Sigmoid colon (tissue), 7 donors: ENCODE data around the gene TCFL5. TPM values are rescaled to one million over a fixed set of nuclear protein-coding genes. Genes with fewer than 3 reads are reported as not detected.

Experiments
- DNase-seq: peaks from one replicate; pipeline ENCODE4 v3.0.0-alpha.2; 2019
- H3K27ac ChIP-seq, 4 donors: fragments of 200-600 bp; sonication (generic); one replicate each; pipeline ENCODE4 v1.5.1; 2016 to 2019; ENCODE audit warnings: mild to moderate bottlenecking in 1 of 4
- H3K27me3 ChIP-seq, 3 donors: fragments of 200-600 bp; sonication (generic); one replicate each; pipeline ENCODE4 v1.5.1; 2019; ENCODE audit warnings: mild to moderate bottlenecking in 1 of 3
- H3K36me3 ChIP-seq, 4 donors: fragments of 200-600 bp; sonication (generic); one replicate each; pipeline ENCODE4 v1.5.1; 2016 to 2019
- H3K4me1 ChIP-seq, 4 donors: fragments of 200-600 bp; sonication (generic); one replicate each; pipeline ENCODE4 v1.5.1; 2017 to 2019
- H3K4me3 ChIP-seq, 4 donors: fragments of 200-600 bp; sonication (generic); one replicate each; pipeline ENCODE4 v1.5.1; 2017 to 2019; ENCODE audit warnings: mild to moderate bottlenecking in 2 of 4, moderate library complexity in 1 of 4
- H3K9me3 ChIP-seq, 4 donors: fragments of 200-600 bp in 3 of 4; sonication (generic) in 3 of 4; one replicate each; pipeline versions ENCODE4 v1.5.1 to v1.6.1; 2013 to 2019
- EP300 ChIP-seq, 4 donors: sonication (generic); formaldehyde crosslinking; IDR thresholded peaks; one replicate each; pipeline ENCODE4 v1.6.1; 2017; ENCODE audit warnings: antibody characterized with exemption in 4 of 4
- POLR2A ChIP-seq, 2 donors: fragments of 450-650 bp; IDR thresholded peaks; one replicate each; pipeline ENCODE4 v1.6.1; 2016; ENCODE audit warnings: antibody characterized with exemption in 2 of 2, mild to moderate bottlenecking in 2 of 2, moderate library complexity in 2 of 2
- POLR2AphosphoS5 ChIP-seq, 4 donors: sonication (generic); formaldehyde crosslinking; IDR thresholded peaks; one replicate each; pipeline ENCODE4 v1.6.1; 2017; ENCODE audit warnings: antibody characterized with exemption in 4 of 4
- WGBS, 2 donors: extraction: QIAGEN DNeasy Blood & Tissue Kit; methylation state at CpG; one replicate each; pipeline ENCODE4 v1.1.7; 2013; 5-methylcytosine and 5-hydroxymethylcytosine counted together
- intact Hi-C: fragments of 100-400 bp; cut with DNase I; formaldehyde crosslinking; loops from one replicate; pipeline ENCODE4 v1.15.1; 2023
- polyA plus RNA-seq, 3 donors: library from polyadenylated mRNA; stranded (reverse); fragments of 200-250 nt; gene quantifications; one replicate each; pipeline ENCODE4 v1.2.3, GENCODE V29; 2013
- total RNA-seq, 4 donors: library from RNA; depleted of rRNA; stranded (reverse); fragments of >200 nt; gene quantifications; one replicate each; pipeline ENCODE4 v1.1.0, GENCODE V29; 2016
- TF ChIP-seq, protein P1 (sequence below), 4 experiments: fragments of 450-650 bp in 3 of 4; fragments of 200-600 bp in 1 of 4; IDR thresholded peaks; one replicate each; pipeline ENCODE4 v1.5.1; 2016 to 2019; ENCODE audit warnings: antibody characterized with exemption in 4 of 4, mild to moderate bottlenecking in 3 of 4, moderate library complexity in 2 of 4
- donor health status: healthy with polysubstance abuse.
- donor health status: Bipolar disorder and iron deficiency.
- donor health status: healthy.

TCFL5 gene
- total and polyA plus RNA-seq, 7 donors: 2.3 to 16.9 (median 8.1) TPM

DNA sequence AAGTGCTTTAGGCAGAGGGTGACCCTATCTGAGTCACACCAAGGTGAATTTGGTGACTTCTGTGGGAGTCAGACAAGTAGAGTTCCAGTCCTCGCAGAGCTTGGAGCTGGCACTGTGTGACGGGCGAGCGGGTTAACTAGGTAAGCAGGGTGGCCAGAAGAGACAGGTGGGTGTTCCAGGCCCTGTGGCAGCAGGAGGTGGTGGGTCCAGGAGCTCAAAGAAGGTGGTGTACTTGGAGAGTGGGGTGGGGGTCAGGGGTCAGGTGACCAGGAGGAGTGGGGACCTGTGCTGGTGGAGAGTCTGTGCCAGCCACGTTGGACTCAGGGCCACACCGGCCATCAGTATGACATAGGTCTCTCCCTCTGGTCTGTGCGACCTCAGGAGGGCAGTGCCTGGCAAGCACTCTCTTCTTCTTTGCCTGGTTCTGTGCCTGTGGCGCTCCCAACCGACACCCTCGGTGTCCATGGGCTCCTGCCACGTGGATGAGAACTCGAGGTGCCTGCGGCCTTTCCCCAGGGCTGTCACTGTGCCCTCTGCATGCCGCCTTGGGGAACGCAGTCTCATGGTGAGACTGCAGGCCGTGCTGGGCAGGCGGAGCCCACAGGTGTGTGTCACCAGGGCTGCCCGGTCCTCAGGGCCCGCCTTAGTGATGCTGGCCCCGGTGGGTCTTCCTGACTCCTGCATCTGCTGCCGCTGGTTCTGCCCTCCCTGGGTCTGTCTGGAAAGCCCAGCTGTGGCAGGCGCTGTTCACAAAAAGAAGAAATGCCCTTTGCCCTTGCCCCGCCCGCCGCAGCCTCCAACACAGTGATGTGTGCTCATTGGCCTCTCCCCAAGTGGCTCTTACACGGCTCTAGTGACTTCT, 63.7 kb downstream of the TCFL5 start:
- no peak for DNase-seq
- peaks cover 0 to 33% (median 20%) of the 10 kb centered on the region in 4 donors for H3K36me3 ChIP-seq
- H3K9me3 ChIP-seq: no peaks in the 10 kb centered on the region
- intact Hi-C loops: loop anchor here (5.0 to 10.0 kb wide), 3 partner anchors 243 to 656 kb away; partner anchors contain the start of genes CABLES2, PSMA7 and SS18L1
- peaks cover 0 to 53% (median 29%) of the 10 kb centered on the region in 4 donors for H3K4me1 ChIP-seq
- no peaks in the 10 kb centered on the region for H3K27me3 ChIP-seq
- WGBS, 2 donors: 30 to 75% methylated on average over 26 of the region's 26 CpGs
- TF ChIP-seq POLR2A (IDR thresholded peaks at IDR 0.05): no peak
- no peak for TF ChIP-seq POLR2AphosphoS5 (IDR thresholded peaks at IDR 0.05)
- TF ChIP-seq EP300 (IDR thresholded peaks at IDR 0.05): no peak
- TF ChIP-seq, protein P1, sequence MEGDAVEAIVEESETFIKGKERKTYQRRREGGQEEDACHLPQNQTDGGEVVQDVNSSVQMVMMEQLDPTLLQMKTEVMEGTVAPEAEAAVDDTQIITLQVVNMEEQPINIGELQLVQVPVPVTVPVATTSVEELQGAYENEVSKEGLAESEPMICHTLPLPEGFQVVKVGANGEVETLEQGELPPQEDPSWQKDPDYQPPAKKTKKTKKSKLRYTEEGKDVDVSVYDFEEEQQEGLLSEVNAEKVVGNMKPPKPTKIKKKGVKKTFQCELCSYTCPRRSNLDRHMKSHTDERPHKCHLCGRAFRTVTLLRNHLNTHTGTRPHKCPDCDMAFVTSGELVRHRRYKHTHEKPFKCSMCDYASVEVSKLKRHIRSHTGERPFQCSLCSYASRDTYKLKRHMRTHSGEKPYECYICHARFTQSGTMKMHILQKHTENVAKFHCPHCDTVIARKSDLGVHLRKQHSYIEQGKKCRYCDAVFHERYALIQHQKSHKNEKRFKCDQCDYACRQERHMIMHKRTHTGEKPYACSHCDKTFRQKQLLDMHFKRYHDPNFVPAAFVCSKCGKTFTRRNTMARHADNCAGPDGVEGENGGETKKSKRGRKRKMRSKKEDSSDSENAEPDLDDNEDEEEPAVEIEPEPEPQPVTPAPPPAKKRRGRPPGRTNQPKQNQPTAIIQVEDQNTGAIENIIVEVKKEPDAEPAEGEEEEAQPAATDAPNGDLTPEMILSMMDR (IDR thresholded peaks at IDR 0.05): no peak
- no peak overlapping the region for H3K4me3 ChIP-seq
- H3K27ac ChIP-seq: peak overlapping the region; percentile 90 to 94 (median 90)

DNA sequence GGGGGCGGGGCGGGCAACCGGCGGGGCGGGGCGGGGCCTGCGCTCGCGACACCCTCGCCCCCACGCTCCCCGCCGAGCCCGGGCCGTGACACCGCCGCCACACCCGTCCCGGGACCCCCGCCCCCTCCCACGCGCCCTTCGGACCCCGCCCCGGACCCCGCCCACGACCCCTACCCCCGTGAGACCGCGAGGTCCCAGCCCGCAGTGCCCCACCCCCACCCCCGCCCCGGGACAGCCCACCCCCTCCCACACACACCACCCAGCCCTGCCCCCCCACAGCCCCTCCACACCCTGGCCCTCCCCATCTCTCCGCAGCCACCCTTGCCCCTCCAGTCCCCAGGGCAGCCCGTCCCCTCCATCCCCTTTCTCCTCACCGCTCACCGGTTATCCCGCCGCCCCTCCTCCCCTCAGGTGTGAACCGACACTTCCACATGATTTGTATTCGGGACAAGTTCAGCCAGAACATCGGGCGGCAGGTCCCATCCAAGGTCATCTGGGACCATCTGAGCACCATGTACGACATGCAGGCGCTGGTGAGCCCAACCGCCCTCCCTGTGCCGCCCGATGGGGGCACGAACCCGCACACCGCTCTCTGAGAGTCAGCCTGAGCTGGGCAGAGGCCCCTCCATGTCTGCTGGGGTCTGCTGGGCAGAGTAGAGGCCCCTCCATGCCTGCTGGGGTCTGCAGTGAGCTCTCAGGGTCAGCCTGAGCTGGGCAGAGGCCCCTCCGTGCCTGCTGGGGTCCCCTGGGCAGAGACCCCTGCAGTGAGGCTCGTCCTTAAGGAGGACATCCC, 64.7 kb downstream of the TCFL5 start:
- DNase-seq: no peak
- WGBS, 2 donors: 13 to 21% methylated on average over 53 of the region's 53 CpGs
- Histone ChIP-seq H3K4me3 (peak overlapping the region; percentile 55 to 82 (median 68)), H3K9me3 (no peaks in the 10 kb centered on the region), H3K4me1 (peaks cover 0 to 44% (median 29%) of the 10 kb centered on the region in 4 donors), H3K27me3 (no peaks in the 10 kb centered on the region), H3K27ac (peak overlapping the region; percentile 90 to 94 (median 90)), H3K36me3 (peaks cover 0 to 33% (median 20%) of the 10 kb centered on the region in 4 donors)
- TF ChIP-seq POLR2A (IDR thresholded peaks at IDR 0.05): no peak
- no peak for TF ChIP-seq EP300 (IDR thresholded peaks at IDR 0.05)
- TF ChIP-seq POLR2AphosphoS5 (IDR thresholded peaks at IDR 0.05): no peak
- TF ChIP-seq, protein P1 (IDR thresholded peaks at IDR 0.05): no peak
- intact Hi-C loops: loop anchor here (5.0 to 10.0 kb wide), 3 partner anchors 242 to 655 kb away; partner anchors contain the start of genes CABLES2, PSMA7 and SS18L1

DNA sequence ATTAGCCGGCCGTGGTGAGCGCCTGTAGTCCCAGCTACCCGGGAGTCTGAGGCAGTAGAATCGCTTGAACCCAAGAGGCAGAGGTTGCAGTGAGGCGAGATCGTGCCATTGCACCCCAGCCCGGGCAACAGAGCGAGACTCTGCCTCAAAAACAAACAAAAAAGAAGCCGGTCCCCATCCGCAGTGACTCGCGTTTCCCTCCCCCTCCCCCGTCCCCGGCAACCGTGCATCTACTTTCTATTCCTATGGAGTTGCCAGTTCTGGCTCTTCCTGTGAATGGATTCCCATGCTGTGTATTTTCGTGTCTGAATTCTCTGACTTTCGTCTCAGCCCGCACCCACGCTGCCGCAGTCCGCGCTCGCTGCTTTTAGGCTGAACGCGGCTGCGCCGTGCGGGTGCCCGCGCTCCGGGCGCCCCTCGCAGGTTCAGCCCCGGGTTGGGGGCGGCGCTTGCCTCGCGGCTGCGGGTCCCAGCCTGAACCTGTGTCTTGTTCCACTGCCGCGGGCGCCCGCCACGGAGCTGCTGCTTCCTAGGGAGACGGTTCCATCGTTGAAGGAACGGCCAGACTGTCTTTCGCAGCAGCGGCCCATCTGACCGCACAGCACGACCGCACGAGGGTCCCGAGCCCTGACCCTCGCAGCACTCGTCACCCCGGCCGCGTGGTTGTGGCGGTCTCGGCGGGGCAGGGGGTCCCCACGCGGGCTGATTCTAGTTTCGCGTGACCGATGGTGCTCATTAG, 66.4 kb downstream of the TCFL5 start:
- peak overlapping the region; percentile 90 to 94 (median 90) for H3K27ac ChIP-seq
- TF ChIP-seq EP300 (IDR thresholded peaks at IDR 0.05): no peak
- peak in 2 of 4 donors; percentile 57 to 70 for TF ChIP-seq POLR2AphosphoS5 (IDR thresholded peaks at IDR 0.05)
- peak in 1 of 2 donors; percentile 33 for TF ChIP-seq POLR2A (IDR thresholded peaks at IDR 0.05)
- TF ChIP-seq, protein P1 (IDR thresholded peaks at IDR 0.05): no peak
- intact Hi-C loops: loop anchor here (1.0 to 10.0 kb wide), 4 partner anchors 9 to 653 kb away; partner anchors contain the start of genes CABLES2, OGFR, PSMA7 and SS18L1
- H3K9me3 ChIP-seq: no peaks in the 10 kb centered on the region
- peak overlapping the region; percentile 59 to 82 (median 68) for H3K4me3 ChIP-seq
- peaks cover 0 to 24% (median 17%) of the 10 kb centered on the region in 4 donors for H3K36me3 ChIP-seq
- DNase-seq: no peak
- H3K4me1 ChIP-seq: peaks cover 0 to 52% (median 36%) of the 10 kb centered on the region in 4 donors
- H3K27me3 ChIP-seq: no peaks in the 10 kb centered on the region
- WGBS, 2 donors: 0 to 1% methylated on average over 68 of the region's 68 CpGs
